HTR-8/SVneo (cell line): ENCODE results near the gene GMPPA.

ENCODE experiments used
- DNase-seq: peaks from one replicate; pipeline ENCODE4 v3.0.0; 2011; ENCODE audit warnings: low spot score, mixed read lengths; ENCODE audit not compliant: insufficient read length
- FAIRE-seq: peaks from 2 replicates; lab custom pipeline; 2011; peaks lifted over from hg19 to GRCh38; lab: Jason Lieb, UNC

GMPPA gene

DNA sequence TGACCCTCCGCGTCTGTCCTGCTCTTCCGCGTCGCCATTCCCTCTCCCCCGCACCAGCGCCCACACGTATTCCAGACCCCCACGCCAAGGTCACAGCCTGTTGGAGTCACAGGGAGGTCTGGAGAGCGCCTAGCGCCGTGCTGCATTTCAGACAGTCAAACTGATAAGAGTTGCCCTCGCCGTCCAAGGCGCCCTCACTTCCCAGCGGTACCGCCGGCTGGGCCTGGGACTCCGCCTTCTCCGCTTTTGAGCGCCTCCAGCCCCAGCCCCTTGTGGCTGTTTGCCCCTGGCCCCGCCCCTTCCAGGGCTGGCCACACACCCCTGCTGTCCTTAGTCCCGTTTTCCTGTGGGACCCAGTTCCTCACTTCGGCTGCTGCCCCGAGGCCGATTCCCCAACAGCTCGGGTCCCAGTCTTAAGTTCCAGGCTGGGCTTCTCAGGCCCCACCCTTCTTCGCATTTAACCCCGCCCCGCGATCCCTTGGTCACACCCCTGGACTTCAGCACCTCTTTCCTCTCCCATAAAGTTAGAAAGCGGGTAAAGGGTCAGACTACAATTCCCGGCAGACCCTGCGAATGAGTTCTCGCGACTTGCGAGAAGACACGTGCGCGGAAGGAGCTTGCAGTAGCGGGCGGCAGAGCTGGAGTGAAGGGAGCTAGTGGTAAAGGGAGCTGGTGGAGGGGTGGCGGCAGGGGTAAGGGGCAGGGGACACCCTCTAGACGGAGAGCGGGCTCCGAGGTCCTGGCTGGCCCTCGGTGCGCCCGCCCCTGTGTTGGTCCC is at the start of gene GMPPA:
Gene GMPPA, plus strand, starts transcription at position 612 of the 778 bp plus-strand sequence. CDS start 1,085 bp downstream, outside the sequence.
- FAIRE-seq (peak; percentile 83), DNase-seq (peak; percentile 98)

DNA sequence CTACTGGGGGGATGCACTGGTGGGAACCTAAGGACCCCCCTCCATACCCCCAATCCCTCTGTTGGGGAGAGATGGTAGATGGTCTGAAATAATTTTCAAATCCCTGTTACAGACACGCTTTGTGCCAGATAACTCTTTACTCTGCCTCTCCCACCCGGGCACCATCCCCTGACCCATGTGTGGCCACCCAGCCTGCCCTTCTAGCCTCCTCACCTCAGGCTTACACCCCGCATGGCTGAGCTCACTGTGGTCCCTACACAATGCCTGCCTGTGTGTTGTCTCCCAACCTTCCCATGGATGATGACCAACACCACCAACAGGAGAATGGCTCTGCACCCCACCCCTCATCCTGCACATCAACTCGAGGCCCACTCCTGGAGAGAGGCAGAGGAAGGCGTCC is 49.1 kb upstream of the GMPPA start:
- DNase-seq (no peak), FAIRE-seq (no peak)

DNA sequence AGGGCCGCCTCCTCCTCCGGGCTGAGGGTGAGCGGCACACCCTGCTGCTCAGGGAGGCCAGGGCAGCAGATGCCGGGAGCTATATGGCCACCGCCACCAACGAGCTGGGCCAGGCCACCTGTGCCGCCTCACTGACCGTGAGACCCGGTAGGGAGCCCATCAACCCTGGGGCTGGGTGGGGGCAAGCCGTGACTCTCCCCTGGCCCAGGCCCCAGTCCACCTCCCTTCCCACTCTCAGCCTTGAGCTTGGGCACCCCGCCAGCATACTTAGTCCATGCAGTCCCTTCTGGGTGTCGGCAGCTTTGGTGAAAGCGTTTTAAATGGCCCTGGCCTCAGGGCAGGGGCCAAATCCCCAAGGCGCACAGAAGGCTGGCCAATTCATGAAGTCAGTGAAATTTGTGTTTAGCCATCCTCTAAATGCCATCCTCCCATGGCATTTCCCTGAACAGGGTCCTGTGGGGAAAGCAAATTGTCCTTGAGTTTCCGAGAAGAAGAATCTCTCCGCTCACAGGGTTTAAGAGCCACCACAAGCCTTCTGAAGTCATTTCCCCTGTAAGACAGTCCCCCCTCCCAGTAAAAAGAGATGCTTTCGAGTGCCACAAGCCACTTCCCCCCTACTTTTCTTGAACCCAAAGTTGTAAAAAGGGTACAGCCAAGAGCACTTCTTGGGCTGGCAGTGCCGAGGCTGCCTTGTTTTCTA is 46.9 kb upstream of the GMPPA start:
- DNase-seq (no peak), FAIRE-seq (no peak)

DNA sequence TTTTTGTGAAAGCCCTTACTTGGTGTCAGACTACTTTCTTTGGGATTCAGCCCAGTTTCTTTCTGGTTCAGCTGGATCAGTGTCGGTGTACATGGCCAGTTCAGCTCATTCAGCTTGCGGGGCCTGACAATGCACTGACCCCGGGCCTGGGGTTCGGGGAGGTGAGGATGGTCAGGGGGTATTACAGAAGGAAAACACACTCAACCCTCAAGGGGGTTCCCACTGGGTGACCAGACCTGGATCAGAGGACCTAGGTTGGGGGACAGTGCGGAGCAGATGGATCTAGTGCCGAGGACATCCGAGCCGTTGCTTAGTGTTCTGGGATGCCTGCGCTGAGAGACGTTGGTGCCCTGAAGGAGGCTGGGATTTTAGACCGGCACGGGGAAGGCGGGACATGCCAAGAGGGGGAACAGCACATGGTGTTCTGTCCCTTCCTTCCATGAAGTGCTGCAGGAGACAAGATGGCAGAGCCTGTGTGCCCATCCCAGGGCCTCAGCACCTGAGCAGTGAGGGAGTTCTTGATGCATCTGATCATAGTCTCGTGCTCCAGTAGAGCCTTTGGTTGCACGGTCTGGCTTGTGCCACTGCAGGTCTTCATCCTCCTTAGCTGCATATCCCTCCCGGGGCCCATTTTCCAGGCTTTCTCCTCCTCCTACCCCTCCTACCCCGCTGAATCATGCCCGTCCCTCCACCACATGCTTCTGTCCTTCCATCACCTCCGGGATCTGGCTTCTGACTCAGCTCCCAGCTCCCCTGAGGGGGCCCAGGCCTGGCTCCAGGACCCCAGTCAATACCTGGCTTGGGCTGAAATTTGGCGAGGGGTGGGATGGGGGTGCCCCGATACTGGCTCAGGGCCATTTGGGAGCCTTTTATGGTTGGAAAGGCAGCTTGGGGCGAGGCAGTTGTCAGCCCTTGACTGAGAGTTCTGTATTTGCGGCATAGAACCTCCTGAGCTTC is 46.1 kb upstream of the GMPPA start:
- DNase-seq (peak; percentile 90), FAIRE-seq (peak; percentile 97)

DNA sequence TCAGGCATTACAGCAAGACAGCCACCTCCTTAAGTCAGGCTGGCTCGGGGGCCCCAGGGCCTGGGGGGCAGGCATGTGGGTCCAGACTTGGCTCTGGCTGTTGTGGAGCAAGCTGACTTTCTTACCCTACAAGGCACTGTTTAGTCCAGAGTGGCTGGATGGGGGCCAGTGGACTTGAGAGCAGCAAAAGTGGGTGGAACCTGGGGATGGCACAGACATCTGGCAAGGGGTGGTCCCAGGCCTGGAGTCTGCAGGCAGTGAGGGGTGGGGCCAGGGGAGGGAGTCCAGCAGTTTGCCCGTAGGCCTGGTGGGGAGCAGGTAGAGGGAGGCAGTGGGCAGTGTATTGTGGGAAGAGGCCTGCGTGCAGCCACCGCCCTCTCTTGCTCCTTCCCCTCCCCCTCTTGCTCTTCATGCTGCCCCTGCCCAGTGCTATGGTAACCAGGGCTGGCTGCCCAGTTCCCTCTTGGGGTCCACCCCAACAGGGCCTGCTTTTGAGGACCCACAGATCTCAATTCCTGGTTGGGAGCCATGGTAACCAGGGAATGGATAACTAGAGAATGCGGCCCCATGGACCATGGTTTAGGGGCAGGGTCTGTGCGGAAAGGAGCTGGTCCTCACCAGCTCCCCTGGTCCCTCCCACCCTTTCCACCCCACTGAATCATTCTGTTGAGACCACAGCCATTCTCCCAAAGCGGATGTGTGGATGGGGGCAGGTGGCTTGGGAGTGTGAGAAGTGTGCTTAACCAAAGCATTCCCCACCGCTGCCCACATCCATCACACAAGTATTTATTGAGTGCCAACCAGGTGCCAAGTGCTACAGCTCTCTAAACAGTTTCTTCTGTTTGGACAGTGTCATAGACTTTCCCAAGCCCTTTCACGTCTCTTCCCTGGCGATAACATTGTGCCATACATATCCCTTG is 44.8 kb upstream of the GMPPA start:
- FAIRE-seq (peak; percentile 79), DNase-seq (peak; percentile 72)

DNA sequence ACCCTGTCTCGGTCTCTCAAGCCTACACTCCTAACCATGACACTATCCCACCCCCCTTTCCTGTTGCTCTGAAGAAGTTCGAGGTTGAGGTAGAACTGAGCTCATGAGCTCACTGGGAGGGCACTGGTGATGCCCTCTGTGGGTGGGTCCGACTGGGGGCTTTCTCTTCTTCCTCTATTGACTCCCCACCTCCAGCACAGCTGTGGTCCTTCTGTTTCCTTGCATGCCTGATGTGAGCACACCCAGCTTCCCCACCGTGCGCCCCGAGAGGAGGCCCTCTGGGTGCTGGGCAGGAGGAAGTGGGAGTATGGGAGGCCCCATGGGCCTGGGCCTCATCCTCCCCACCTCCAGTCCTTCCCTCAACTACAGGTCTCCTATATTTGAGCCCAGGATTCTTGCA is 43.1 kb upstream of the GMPPA start:
- DNase-seq (no peak), FAIRE-seq (no peak)

DNA sequence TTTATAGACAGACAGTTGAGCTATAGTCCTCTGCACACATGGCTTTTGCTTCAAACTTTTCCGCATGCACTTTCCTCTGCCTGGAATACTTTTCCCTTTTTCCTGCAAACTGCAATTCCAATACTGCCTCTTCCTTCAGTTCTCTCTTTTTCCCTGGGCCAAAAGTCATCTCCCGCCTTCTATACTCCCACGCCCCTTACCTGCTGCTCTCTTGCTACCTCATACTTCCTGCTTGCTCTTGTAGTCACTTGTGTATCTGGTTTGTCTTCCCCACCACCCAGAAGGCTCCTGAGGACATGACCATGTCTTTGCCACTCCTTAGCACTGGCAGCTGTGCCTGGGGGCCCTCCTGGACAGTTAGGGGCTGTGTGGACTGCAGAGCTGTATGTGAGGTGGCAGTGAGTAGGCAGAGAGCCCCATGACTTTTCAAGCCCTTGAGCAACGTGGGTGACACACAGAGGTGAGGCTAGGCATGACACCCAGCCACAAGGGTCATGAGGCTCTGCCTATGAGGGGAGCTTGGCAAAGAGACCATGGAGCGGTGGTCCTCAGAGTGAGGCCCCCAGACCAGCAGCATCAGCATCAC is 40.8 kb upstream of the GMPPA start:
- no peak for DNase-seq
- no peak for FAIRE-seq

DNA sequence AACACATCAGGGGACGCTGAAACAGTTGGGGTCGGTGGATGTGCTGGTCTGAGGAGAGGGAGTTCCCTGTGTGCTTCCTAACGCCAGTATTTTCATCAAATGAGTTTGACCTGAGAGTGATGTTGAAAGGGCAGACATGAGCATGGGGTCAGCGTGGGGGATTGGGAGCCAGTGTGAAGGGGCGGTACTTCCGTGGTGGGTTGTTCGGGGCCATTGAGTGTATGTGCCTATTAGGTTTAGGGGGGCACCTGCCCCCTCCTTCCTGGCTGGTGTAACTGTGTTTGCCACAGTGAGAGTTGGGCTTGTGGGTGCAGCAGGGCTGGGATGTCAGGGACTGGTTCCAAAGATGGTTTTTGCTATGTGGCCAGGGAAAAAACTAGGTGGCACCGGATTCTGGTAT is 39.7 kb upstream of the GMPPA start:
- FAIRE-seq (no peak), DNase-seq (no peak)

DNA sequence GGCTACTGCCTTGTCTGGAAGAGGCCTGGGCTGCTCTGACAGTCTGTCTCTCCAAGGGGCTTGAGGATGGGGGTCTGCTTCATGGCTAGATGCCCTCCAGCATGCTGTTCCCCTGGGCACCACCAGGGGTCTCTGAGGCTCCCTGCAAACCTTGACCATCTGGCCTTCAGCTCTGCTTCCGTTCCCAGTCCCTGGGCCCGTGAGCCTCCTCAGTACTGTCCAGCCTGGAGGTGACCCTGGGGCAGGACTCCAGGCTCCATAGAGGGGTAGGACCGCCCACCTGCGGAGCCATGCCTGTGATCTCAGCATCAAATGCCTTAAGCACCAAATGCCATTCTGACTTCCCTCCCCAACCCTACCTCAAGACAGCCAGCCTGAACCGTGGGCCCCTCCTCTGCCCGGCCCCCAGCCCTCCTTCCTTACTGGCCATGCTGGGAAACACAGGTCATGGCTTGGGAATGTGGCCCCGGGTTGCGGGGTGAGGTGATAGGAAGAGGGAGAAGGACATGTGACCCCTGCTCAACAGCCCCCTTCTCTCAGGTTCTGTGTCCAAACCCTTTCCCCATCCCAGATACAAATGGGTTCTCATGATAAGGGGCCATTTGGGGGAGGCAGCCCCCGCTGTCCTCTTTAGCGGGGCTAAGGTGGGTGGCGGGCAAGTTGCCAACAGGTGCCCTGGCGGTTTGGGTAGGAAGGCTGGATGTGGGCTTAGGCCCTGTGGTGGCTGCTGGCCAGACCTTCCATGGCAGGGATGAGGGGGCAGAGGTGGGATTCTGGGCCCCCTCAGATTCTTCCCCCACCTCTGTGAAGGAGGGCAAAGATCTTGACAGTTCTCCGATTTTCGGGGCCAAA is 39.0 kb upstream of the GMPPA start:
- FAIRE-seq = peak; percentile 48
- peak; percentile 84 for DNase-seq

DNA sequence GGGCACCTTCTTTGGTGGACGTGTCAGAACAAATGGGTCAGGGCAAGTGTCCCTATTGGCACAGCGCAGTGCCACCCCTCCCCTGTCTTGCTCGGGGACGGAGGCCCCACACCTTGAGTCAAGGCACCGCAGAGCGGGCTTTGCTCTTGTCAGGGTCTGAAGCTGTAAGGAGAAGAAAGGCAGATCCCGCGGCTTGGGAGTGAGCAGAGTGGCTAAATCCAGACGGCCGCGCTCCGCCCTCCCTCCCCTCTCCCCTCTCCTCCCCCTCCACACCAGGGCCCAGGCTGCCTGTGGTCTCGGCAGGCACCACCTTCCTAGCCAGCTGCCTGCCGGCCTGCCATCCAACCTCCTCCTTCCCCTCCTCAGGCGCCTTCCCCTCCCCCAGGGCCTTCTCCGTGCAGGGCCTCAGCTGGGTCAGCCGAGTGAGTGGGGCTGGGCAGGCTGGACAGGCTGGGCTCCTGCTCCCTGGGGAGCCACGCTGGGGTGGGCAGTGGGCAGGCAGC is 38.2 kb upstream of the GMPPA start:
- DNase-seq (no peak), FAIRE-seq (no peak)

DNA sequence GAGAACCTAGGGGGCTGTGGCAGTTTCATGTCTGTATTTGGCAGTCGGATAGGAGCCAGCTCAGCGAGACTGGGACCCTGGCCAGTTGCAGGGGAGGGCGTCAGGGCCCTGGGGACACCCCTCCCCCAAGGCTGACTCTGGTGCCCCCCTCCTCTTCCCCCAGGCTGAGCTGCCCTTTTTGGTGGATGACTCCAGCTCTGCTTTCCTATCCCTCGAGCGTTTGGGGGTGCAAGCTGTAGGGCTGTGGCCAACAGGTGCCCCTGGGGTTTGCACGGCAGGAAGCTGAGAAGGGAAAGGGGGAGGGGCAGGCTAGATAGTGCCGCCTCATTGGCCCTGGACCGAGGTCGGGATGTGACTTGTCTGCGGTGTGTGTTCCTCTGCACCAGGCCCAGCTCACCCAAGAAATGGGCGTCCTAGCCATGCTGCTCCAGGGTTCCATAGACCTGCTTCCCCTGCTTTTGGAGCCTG is 37.6 kb upstream of the GMPPA start:
- no peak for DNase-seq
- no peak for FAIRE-seq

DNA sequence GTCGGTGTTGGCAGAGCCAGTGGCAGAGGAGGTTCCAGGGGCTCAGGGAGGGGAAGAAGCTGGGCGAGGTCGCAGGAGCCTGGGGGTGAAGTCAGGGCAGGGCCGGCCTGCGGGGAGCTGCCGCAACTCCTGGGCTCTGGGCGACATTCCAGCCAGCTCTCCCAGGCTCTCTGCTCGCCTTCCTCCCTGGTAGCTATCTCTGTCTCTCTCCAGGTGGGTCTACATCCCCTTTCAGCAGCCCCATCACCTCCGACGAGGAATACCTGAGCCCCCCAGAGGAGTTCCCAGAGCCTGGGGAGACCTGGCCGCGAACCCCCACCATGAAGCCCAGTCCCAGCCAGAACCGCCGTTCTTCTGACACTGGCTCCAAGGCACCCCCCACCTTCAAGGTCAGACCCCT is 37.0 kb upstream of the GMPPA start:
- DNase-seq = no peak

DNA sequence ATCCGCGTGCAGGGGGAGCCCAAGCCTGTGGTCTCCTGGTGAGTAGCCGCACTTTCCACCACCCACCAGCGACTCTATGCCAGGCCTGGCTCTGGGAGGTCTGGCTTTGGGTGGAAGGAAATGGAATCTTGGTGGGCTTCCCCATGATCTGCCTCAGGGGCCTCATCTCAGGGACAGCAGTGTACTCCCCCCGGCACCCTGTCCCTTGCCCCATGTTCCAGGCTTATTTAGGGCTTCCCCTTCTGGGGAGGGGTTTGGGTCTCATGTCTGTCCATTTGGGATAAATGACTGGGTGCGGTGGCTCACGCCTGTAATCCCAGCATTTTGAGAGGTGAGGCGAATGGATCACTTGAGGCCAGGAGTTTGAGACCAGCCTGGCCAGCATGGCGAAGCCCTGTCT is 36.3 kb upstream of the GMPPA start:
- no peak for FAIRE-seq
- no peak for DNase-seq

More for the DNA sequence above, 37.0 kb upstream of the GMPPA start:
- no peak for FAIRE-seq

DNA sequence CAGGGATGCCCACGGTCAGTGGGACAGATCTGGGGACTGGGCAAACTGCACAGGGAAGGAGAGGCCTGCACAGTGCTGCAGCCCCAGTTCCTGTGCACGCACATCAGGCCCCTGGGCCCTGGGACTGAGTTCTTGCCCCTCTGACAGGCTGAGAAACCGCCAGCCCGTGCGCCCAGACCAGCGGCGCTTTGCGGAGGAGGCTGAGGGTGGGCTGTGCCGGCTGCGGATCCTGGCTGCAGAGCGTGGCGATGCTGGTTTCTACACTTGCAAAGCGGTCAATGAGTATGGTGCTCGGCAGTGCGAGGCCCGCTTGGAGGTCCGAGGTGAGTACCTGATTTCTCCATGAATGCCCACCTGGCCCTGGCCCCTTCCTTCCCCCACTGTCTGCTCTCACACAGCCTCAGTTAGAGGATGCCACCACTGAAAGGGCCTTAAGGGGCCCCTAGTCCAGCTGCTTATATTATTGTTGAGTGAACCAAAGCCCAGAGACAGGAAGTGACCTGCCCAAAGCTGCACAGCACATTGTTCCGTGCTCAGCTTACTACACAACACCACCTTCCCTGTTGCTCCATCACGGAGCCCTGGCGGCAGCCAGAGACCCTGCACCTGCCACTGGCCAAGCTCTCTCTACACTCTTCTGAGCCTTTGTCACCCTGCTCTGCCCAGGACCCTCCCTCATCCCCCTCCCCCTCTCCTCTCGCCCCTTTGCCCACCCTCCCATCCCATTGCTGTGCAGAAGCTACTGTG is 34.2 kb upstream of the GMPPA start:
- FAIRE-seq = no peak
- no peak for DNase-seq

DNA sequence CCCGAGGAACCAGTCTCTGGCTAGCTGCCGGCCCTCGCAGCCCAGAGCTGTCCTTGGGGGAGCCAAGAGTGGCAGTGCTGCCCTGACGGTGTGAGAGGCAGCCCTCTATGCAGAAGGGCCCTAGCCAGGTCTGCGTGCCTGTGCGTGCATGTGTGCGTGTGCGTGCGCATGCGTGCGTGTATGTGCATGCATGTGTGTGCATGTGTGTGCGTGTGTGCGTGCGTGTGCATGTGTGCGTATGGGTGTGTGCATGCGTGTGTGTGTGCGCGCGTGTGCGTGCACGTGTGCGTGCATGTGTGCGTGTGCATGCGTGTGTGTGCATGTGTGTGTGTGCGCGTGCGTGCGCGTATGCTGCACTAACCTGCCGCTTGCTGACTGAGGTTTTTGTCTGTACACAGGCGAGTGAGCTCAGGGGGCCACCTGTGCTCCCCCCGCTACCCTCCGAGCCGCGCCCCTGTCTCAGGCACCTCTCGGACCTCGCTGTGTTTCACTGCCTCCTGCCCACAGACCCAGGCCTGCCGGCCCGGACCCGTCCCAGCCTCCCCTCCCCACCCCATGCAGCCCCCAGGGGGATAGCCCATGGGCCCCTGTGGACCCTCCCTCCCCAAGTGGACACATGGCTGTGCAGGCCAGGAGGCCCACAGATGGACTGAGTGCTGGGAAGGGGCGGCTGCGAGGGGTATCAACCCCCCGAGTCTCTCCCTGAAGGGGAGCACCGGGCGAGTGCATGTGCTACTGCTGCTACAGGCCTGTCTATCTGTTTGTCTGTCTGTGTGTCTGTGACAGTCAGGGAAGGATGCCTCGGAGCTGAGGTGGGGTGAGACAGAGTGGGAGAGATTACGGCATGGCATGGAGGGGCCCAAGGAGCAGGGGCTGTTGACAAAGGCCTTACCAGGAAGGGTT is 32.8 kb upstream of the GMPPA start:
- peak; percentile 96 for FAIRE-seq

More for the DNA sequence above, 32.8 kb upstream of the GMPPA start:
- no peak for DNase-seq
